Liver (tissue), 9 donors: Measurements from ENCODE around the gene VIL1. TPM values are rescaled to one million over a fixed set of nuclear protein-coding genes. Genes with fewer than 3 reads are reported as not detected.

Experiments used
- DNase-seq: peaks from one replicate; pipeline ENCODE4 v3.0.0-alpha.2; 2017; ENCODE audit warnings: low spot score
- H3K27ac ChIP-seq, 2 donors: one replicate each; pipeline ENCODE4 v1.7.0; 2013; ENCODE audit warnings: inconsistent platforms in 2 of 2, low read length in 2 of 2, control low read depth in 1 of 2, low read depth in 1 of 2, mild to moderate bottlenecking in 1 of 2
- H3K27me3 ChIP-seq, 4 donors: one replicate each; pipeline versions ENCODE4 v1.6.1 to v1.7.0; 2013; ENCODE audit warnings: low read length in 3 of 4, inconsistent platforms in 1 of 4, mild to moderate bottlenecking in 1 of 4, moderate library complexity in 1 of 4; ENCODE audit not compliant: control insufficient read depth in 4 of 4, insufficient read depth in 4 of 4
- H3K36me3 ChIP-seq, 4 donors: one replicate each; pipeline versions ENCODE4 v1.6.1 to v1.7.0; 2013; ENCODE audit warnings: low read length in 3 of 4, mild to moderate bottlenecking in 3 of 4, low read depth in 1 of 4, moderate library complexity in 1 of 4; ENCODE audit not compliant: control insufficient read depth in 4 of 4, insufficient read depth in 3 of 4
- H3K4me1 ChIP-seq, 4 donors: one replicate each; pipeline versions ENCODE4 v1.6.1 to v1.7.0; 2013; ENCODE audit warnings: low read length in 3 of 4, mild to moderate bottlenecking in 3 of 4, moderate library complexity in 1 of 4; ENCODE audit not compliant: control insufficient read depth in 4 of 4, insufficient read depth in 4 of 4
- H3K4me3 ChIP-seq, 3 donors: one replicate each; pipeline versions ENCODE4 v1.6.1 to v1.7.0; 2013; ENCODE audit warnings: low read length in 3 of 3, control low read depth in 1 of 3, low read depth in 1 of 3, mild to moderate bottlenecking in 1 of 3
- H3K9ac ChIP-seq, 2 donors: one replicate each; pipeline ENCODE4 v1.7.0; 2013; ENCODE audit warnings: low read length in 2 of 2, mild to moderate bottlenecking in 2 of 2, moderate library complexity in 2 of 2, control low read depth in 1 of 2, low read depth in 1 of 2
- H3K9me3 ChIP-seq, 4 donors: one replicate each; pipeline versions ENCODE4 v1.6.1 to v1.7.0; 2013; ENCODE audit warnings: low read length in 3 of 4; ENCODE audit not compliant: control insufficient read depth in 4 of 4
- EGR1 ChIP-seq, 2 donors: IDR thresholded peaks; 2 replicates each; pipeline ENCODE4 v1.6.1; 2016 to 2018; ENCODE audit warnings: antibody characterized with exemption in 2 of 2, low read depth in 2 of 2
- FOXA1 ChIP-seq: IDR thresholded peaks from 2 replicates; pipeline ENCODE4 v1.6.1; 2016; ENCODE audit warnings: antibody characterized with exemption
- FOXA2 ChIP-seq: IDR thresholded peaks from 2 replicates; pipeline ENCODE4 v1.6.1; 2016; ENCODE audit warnings: antibody characterized with exemption
- GABPA ChIP-seq, 2 donors: IDR thresholded peaks in 1 of 2; conservative IDR thresholded peaks in 1 of 2; 2 replicates each; pipeline ENCODE4 v1.6.1; 2016; ENCODE audit warnings: antibody characterized with exemption in 2 of 2, mild to moderate bottlenecking in 1 of 2, moderate library complexity in 1 of 2
- HNF4A ChIP-seq, 2 donors: conservative IDR thresholded peaks; 2 replicates each; pipeline ENCODE4 v1.6.1; 2016; ENCODE audit warnings: antibody characterized with exemption in 2 of 2, mild to moderate bottlenecking in 2 of 2
- HNF4G ChIP-seq: IDR thresholded peaks from 2 replicates; pipeline ENCODE4 v1.6.1; 2016; ENCODE audit warnings: antibody characterized with exemption
- JUND ChIP-seq, 2 donors: IDR thresholded peaks; 2 replicates each; pipeline ENCODE4 v1.6.1; 2016; ENCODE audit warnings: antibody characterized with exemption in 2 of 2
- RAD21 ChIP-seq, 2 donors: IDR thresholded peaks; 2 replicates each; pipeline ENCODE4 v1.6.1; 2016; ENCODE audit warnings: antibody characterized with exemption in 2 of 2, mild to moderate bottlenecking in 2 of 2
- RXRA ChIP-seq, 2 donors: IDR thresholded peaks; 2 replicates each; pipeline ENCODE4 v1.6.1; 2017 to 2018; ENCODE audit warnings: antibody characterized with exemption in 2 of 2, mild to moderate bottlenecking in 1 of 2
- SP1 ChIP-seq: IDR thresholded peaks from 2 replicates; pipeline ENCODE4 v1.6.1; 2018; ENCODE audit warnings: antibody characterized with exemption, mild to moderate bottlenecking
- TAF1 ChIP-seq: conservative IDR thresholded peaks from 2 replicates; pipeline ENCODE4 v1.6.1; 2016; ENCODE audit warnings: antibody characterized with exemption, mild to moderate bottlenecking
- YY1 ChIP-seq: IDR thresholded peaks from 2 replicates; pipeline ENCODE4 v1.6.1; 2016; ENCODE audit warnings: antibody characterized with exemption, mild to moderate bottlenecking
- WGBS: extraction: QIAGEN DNeasy Blood & Tissue Kit; methylation state at CpG from one replicate; pipeline ENCODE4 v1.1.7; 2013; 5-methylcytosine and 5-hydroxymethylcytosine counted together
- polyA plus RNA-seq, 2 donors: library from polyadenylated mRNA; stranded (reverse) in 1 of 2; unstranded in 1 of 2; fragments of 200-250 nt in 1 of 2; fragments of >200 nt in 1 of 2; fragmentation: Nextera tagmentation in 1 of 2; extraction: Ambion mirVana in 1 of 2; gene quantifications; one replicate each; pipeline versions ENCODE4 v1.2.1 to v1.2.3, GENCODE V29; 2013 to 2015
- total RNA-seq, 2 donors: library from RNA; depleted of rRNA; stranded (reverse); fragments of >200 nt; gene quantifications; one replicate each; pipeline ENCODE4 v1.2.3, GENCODE V29; 2014
- TF ChIP-seq, protein P1 (sequence below): IDR thresholded peaks from 2 replicates; pipeline ENCODE4 v1.6.1; 2016; ENCODE audit warnings: antibody characterized with exemption
- TF ChIP-seq, protein P2 (sequence below): fragments of 150-350 bp; IDR thresholded peaks from 2 replicates; pipeline ENCODE4 v1.5.1; 2017; ENCODE audit warnings: improper control_type of control experiment, low read depth, low read length; ENCODE audit not compliant: missing input control
- TF ChIP-seq, protein P3 (sequence below): IDR thresholded peaks from 2 replicates; pipeline ENCODE4 v1.6.1; 2016; ENCODE audit warnings: antibody characterized with exemption
- TF ChIP-seq, protein P4 (sequence below): IDR thresholded peaks from 2 replicates; pipeline ENCODE4 v1.6.1; 2016; ENCODE audit warnings: antibody characterized with exemption, mild to moderate bottlenecking
- donor health status: healthy.
- donor health status: healthy.
- donor health status: healthy.
- donor health status: healthy.
- donor health status: healthy.

Gene VIL1
- total and polyA plus RNA-seq, 4 donors, result 16.4 to 72.0 (median 31.6) TPM

DNA sequence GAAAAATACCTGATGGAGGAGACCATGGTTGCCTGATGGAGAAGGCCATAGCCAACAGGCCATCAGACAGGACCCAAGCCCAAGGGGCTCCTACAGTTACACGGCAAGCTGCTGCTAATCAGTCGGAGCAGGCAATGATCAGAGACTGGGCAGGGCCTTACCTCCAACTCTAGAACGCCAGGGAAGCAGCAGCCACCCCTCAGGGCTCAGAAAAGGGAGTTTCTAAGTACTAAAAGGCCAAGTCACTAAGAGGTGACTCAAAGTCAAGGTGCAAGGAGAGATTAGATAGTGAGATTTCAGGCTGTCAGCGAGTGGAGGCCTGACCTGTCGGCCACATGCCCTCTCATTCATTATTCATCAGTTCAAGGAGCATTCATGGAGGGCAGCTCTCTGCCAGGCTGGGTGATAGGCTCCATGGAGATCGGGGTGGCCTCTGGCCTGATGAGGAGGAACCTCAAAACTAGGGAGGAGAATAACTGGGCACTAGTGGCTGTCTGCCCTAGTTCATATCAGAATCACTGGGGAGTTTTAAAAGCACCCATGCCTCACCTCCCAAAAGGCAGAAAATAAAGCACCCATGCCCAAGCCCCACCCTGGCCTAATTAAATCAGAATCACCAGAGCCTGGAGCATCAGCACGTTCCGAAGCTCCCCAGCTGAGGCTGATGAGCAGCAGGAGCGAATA lies 3.6 kb downstream of the VIL1 start:
- WGBS, result 93% methylated on average over 9 of the region's 9 CpGs
- Histone ChIP-seq H3K27ac (no peak overlapping the region), H3K4me1 (peaks cover 5 to 16% (median 11%) of the 10 kb centered on the region in 4 donors)

More for the DNA sequence above, 3.6 kb downstream of the VIL1 start:
- Histone ChIP-seq H3K9ac (no peak overlapping the region), H3K36me3 (peaks cover 0 to 7% (median 0%) of the 10 kb centered on the region in 4 donors), H3K27me3 (no peaks in the 10 kb centered on the region), H3K9me3 (no peaks in the 10 kb centered on the region), H3K4me3 (no peak overlapping the region)
- no peak for DNase-seq
- TF ChIP-seq HNF4A (conservative IDR thresholded peaks at IDR 0.05), result no peak
- no peak for TF ChIP-seq YY1
- no peak for TF ChIP-seq RAD21 (IDR thresholded peaks at IDR 0.05)
- TF ChIP-seq SP1, result no peak
- no peak for TF ChIP-seq JUND (IDR thresholded peaks at IDR 0.05)
- TF ChIP-seq HNF4G, result no peak
- TF ChIP-seq FOXA2, result no peak
- no peak for TF ChIP-seq FOXA1
- TF ChIP-seq, protein P1, sequence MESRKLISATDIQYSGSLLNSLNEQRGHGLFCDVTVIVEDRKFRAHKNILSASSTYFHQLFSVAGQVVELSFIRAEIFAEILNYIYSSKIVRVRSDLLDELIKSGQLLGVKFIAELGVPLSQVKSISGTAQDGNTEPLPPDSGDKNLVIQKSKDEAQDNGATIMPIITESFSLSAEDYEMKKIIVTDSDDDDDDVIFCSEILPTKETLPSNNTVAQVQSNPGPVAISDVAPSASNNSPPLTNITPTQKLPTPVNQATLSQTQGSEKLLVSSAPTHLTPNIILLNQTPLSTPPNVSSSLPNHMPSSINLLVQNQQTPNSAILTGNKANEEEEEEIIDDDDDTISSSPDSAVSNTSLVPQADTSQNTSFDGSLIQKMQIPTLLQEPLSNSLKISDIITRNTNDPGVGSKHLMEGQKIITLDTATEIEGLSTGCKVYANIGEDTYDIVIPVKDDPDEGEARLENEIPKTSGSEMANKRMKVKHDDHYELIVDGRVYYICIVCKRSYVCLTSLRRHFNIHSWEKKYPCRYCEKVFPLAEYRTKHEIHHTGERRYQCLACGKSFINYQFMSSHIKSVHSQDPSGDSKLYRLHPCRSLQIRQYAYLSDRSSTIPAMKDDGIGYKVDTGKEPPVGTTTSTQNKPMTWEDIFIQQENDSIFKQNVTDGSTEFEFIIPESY, result no peak
- TF ChIP-seq, protein P2, sequence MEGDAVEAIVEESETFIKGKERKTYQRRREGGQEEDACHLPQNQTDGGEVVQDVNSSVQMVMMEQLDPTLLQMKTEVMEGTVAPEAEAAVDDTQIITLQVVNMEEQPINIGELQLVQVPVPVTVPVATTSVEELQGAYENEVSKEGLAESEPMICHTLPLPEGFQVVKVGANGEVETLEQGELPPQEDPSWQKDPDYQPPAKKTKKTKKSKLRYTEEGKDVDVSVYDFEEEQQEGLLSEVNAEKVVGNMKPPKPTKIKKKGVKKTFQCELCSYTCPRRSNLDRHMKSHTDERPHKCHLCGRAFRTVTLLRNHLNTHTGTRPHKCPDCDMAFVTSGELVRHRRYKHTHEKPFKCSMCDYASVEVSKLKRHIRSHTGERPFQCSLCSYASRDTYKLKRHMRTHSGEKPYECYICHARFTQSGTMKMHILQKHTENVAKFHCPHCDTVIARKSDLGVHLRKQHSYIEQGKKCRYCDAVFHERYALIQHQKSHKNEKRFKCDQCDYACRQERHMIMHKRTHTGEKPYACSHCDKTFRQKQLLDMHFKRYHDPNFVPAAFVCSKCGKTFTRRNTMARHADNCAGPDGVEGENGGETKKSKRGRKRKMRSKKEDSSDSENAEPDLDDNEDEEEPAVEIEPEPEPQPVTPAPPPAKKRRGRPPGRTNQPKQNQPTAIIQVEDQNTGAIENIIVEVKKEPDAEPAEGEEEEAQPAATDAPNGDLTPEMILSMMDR, result no peak
- TF ChIP-seq, protein P3, sequence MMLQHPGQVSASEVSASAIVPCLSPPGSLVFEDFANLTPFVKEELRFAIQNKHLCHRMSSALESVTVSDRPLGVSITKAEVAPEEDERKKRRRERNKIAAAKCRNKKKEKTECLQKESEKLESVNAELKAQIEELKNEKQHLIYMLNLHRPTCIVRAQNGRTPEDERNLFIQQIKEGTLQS, result no peak
- TF ChIP-seq RXRA (IDR thresholded peaks at IDR 0.05), result no peak
- TF ChIP-seq, protein P4, sequence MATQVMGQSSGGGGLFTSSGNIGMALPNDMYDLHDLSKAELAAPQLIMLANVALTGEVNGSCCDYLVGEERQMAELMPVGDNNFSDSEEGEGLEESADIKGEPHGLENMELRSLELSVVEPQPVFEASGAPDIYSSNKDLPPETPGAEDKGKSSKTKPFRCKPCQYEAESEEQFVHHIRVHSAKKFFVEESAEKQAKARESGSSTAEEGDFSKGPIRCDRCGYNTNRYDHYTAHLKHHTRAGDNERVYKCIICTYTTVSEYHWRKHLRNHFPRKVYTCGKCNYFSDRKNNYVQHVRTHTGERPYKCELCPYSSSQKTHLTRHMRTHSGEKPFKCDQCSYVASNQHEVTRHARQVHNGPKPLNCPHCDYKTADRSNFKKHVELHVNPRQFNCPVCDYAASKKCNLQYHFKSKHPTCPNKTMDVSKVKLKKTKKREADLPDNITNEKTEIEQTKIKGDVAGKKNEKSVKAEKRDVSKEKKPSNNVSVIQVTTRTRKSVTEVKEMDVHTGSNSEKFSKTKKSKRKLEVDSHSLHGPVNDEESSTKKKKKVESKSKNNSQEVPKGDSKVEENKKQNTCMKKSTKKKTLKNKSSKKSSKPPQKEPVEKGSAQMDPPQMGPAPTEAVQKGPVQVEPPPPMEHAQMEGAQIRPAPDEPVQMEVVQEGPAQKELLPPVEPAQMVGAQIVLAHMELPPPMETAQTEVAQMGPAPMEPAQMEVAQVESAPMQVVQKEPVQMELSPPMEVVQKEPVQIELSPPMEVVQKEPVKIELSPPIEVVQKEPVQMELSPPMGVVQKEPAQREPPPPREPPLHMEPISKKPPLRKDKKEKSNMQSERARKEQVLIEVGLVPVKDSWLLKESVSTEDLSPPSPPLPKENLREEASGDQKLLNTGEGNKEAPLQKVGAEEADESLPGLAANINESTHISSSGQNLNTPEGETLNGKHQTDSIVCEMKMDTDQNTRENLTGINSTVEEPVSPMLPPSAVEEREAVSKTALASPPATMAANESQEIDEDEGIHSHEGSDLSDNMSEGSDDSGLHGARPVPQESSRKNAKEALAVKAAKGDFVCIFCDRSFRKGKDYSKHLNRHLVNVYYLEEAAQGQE, result no peak
- TF ChIP-seq GABPA (IDR thresholded peaks at IDR 0.05 in 1 of 2, conservative IDR thresholded peaks at IDR 0.05 in 1 of 2), result no peak
- no peak for TF ChIP-seq EGR1 (IDR thresholded peaks at IDR 0.05; ENCODE audit: low read depth in 2 of 2)
- TF ChIP-seq TAF1, result no peak
